HG02763 (cell line): ENCODE results near the gene CCDC33.

ENCODE experiments used
- ATAC-seq: cut with Tn5 transposase; IDR thresholded peaks from one replicate; pipeline ENCODE4 v1.9.1; 2021; ENCODE audit warnings: mild to moderate bottlenecking, moderate library complexity; ENCODE audit not compliant: unreplicated experiment

The CCDC33 gene

DNA sequence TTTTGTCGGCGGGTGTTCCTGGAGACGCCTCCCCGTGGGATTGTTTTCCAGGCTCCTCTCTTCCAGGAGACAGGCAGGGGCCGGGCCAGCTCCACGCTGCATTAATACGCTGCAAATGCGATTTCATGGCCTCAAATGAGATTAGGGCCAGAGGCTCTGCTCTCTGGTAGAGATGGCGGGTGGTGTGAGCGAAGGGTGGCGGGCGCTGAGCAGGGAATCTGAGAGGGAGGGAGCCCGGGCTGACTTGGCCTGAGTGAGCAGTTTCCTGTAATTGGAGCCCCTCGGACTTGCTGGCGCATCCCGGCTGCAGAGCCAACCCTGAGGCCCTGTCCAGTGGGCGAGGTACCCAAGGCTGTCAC, 7.4 kb upstream of the CCDC33 start:
- no peak for ATAC-seq

DNA sequence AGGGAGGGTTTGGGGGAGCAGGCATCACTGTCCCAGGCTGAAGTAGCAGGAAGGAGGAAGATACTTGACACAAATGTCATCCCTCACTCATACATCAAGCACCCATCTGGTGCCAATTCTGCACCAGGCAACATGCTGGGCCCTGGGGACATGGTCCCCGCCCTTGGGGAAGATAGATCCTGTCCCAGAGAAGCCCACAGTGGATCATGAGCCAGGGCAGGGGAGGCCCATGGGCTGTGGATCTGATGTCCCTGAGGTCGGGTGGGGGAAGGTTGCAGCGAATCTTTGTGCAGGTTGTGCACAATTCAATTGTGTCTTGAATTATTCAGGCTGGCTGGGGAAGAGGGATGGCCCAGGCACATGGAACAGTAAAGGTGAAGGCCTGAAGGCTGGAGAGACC, 6.4 kb upstream of the CCDC33 start:
- no peak for ATAC-seq

DNA sequence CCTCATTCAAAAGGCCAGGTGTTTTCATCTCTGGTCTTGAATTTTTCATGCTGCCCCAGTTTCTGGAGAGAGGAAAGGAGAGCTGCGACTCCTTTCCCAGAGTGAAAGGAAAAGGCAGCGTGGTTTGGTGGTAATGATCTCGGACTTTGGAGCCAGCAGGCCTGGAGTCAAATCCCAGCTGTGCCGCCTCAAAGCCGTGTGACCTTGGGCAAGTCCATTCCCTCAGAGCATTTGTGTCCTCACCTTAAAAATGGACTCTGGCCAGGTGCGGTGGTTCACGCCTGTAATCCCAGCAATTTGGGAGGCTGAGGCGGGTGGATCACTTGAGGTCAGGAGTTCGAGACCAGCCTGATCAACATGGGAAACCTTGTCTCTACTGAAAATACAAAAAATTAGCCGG, 4.7 kb upstream of the CCDC33 start:
- ATAC-seq: no peak

DNA sequence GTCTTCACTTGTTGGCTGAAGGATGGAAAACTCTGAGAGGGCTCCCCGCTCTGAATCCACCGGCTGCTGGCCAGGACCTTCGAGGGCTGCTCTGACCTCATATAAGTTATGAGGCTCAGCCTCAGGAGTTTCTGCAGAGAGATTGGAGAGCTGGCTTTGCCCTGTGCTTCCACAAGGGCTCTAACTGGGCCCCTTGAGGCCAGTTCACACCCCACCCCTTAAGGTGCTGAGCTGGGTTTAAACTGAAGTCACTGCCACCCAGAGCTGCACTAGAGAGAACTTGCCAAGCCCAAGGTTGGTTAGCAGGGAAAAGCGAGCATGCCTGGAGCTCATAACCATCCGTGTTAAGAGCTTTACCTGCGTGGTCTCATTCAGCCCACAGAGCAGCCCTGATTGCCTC, 2.8 kb upstream of the CCDC33 start:
- no peak for ATAC-seq

DNA sequence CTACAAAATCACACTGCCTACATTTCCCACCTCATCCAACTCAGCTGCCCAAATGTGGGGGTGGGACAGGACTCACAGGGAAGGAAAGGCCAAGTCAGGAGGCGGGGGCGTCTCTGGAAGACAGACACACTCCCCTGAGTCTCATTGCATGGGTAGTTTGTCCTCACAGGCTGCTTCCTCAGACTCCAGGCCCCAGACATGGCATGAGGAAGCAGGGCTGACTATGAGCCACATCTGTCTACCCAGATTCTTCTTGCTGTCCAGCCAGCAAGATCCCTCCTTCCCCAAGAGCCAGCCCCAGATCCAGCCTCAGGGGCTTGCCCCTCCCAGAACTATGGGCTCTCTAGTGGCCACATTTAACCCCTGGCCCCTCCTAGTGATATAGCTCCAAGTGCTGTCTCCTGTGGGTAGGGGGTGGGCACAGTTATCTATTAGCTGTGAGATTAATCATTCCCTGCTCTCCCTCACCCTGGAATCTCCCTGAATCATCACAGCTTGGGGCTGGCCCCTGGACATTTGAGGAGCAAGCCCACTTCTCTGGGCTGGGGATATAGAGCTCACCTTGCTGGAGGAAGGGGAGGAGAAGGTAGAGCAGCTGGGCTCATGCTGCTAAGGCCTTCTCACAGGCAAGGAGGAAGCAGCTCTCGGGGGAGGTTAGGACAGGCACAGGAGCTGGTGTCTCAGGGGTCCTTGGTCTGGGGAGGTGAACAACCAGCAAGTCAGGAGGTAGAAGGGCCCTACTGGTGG, 2.1 kb upstream of the CCDC33 start:
- no peak for ATAC-seq

DNA sequence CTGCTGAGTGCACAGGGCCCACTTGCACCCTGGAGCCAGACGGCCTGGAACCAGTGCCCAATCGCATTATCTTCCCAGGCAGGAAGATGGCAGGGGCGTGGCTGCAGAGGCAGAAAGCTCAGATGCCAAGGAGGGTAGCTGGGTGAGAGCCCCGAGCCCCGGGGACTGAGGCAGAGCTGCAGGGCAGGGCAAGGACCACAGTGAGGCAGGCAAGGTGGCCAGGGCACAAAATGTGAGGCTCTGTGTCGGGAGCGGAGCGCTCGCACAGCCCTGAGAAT, 1.6 kb upstream of the CCDC33 start:
- no peak for ATAC-seq

DNA sequence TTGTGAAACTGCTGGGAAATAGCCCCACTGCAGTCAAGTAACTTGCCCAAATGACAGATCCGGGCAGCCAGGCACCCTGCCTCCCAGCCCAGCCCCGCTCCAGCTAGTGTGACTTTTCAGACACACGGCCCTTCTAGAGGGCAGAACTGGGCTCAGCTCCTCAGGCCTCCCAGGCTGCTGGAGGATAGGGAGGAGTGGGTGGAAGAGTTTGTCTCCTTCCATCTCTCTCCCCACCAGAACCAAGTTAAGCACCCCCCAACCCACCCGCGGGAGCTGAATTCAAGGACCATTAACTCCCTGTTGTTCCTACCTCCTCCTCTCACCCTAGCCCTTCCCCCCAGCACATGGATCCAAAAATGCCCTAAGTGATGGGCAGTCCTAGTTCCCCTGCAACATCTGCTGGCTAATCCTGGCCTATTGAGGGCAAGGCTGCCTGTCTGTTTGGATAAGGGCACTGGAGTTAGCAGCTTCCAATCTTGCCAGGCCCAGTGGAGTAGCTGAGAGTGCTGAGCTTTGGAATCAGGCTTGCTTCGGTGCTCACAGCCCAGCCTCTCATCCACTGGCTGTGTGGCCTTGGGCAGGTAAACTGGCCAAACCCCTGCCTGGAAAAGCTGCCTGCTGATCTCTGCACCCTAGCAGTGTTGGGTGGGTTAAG, 3.1 kb downstream of the CCDC33 start:
- ATAC-seq: no peak

DNA sequence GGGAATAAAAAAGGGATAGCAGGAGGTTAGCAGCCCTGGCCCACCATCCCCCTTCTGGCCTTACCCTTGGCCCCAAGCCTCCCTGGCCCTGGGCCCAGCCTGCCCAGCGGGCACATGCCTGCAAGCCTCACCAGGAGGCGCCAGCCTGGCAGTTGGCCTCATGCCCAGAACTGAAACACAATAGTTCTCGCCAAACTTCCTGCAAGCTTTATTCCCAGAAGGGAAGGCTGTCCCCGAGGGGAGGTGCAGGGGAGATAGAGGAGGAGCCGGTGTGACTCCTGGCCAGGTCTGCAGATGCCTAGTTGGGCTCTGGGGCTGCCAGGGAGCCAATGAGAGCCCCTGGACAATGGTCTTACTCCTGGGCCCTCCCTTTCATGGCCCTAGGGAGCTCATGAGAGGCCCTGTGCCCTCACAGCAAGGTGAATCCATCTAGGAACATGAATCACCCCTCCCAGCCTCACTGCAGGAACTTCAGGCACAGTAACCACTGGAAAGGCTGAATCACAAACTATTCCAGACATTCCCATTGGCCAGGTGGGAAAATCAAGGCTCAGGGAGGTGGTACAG, 4.0 kb downstream of the CCDC33 start:
- no peak for ATAC-seq

DNA sequence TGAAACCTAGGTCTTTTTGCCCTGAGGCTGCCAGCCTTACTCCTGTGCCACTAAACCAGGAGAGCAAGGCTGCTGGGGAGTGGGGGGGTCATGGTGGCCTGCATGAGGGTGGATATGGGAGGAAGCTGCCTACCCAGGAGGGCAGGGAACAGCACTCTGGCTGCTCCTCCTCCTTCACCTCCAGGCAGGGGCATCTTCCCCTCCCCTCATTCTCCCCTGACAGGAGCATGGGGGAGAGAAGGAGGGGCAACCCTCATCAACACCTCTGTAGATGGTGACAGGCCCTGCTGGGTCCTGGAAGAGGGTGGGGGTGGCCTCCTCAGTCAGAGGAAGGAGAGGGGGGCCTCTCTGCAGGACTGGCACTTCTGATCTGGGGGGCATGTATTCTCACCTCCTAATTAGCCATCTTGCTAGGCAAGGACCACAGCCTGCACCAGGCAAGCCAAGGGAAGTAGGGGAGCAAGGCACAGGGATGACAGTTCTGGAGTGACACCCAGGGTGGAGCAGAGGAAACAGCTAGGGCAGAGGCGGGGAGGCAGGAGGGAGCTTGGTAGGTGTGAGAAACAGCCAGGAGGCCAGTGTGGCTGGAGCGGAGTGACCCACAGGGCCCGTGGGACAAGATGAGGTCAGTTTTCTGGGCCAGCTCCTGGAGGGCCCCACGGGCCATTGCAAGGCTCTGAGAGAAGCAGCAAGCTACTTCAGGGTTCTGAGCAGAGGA, 4.9 kb downstream of the CCDC33 start:
- ATAC-seq: no peak

DNA sequence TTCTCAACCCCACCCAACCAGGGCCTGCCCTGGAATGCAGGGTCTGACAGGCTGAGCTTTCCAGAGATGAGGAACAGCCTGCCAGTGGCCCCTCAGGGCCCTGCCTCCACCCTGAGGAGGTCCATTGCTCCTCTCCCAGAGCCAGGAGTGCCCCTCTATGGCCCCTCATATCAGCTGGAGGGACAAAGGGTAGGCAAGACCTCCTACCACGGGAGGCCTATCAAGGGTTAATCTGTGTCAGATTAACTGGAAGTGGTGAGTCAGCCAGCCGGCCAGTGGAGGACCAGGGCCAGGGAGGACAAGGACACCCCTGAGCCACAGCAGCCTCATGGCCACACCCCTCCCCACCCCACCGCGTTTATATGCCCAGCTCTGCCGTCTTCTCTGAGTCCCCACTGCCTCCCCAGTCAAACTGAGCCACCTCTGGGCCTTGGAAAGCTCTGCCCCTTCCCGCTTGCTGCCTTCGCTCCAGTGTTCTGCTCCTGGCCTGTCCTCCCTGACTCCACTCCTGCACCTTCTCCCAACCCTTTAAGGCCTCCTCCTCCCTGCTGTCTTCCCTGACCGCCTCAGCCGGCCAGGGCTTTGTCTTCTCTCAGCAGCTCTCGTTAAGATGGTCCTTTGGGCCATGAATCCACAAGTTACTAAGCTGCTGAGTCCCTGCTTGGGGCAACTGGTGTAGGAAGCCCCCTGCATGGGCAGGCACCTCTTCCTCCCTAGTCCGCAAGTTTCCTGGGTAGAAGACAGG, 6.5 kb downstream of the CCDC33 start:
- ATAC-seq: no peak

DNA sequence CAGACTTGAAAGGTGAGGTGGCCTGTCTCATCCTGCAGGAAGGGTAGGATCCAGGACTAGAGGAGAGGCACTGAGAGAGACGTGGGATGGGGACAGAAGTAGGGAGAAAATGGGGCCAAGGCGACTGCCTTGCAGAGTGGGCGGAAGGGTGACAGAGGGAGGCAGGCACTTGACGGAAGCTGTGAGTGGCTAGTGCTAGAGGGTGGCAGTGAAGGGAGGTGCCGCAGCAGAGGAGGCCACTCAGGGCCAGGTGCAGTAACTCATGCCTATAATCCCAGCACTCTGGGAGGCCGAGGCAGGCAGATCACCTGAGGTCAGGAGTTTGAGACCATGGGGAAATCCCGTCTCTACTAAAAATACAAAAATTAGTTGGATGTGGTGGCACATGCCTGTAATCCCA, 7.3 kb downstream of the CCDC33 start:
- no peak for ATAC-seq

DNA sequence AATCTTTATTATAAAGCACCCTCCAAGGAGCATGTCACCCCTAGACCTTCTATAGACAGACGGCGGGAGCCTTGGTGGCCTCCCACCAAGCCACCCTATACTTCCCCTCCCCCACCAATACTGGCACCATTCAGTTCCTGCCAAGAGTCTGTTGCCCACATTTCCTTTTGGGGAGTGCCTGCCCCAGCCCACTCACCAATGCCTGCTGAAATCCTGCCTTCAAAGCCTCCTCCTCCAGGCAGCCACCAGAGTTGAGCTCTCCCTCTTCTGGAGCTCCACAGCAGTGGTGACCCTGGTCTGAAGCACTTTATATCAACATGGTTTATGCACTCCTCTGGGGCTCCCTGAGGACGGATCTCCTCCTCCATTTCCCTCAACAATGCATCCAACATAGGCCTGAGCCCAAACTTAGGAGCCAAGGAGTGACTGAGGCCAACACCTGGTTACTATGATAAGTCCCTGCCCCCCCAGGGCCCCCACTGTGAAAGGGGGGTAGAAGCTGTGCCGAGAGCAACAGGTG, 8.8 kb downstream of the CCDC33 start:
- ATAC-seq: no peak

DNA sequence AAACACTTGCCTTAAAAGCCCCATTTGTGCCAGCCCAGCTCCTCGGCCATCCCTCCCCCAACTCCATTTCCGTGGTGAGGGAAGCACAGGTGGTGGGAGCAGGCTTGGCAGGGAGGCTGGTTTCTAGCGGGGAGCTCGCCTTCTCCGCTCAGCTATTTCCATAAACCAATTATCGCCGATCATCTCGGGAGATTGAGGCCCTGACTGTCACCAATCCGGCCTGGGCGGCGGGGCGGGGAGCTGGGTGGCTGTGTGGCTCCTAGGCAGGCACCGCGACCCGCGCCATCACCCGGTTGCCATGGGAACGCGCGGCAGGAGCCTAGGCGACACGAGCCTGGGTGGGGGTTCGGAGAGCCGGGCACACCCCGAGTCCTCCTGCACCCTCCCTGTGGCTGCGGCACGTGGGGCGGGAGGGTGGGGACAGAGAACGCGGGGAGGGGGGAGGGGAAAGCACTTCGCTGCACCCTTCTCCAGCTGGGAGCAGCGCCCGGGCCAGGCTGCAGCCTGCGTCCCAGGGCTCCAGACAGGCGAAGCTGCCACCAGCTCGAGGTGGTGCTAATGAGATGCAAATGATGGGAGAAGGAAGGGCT, 9.3 kb downstream of the CCDC33 start:
- no peak for ATAC-seq

DNA sequence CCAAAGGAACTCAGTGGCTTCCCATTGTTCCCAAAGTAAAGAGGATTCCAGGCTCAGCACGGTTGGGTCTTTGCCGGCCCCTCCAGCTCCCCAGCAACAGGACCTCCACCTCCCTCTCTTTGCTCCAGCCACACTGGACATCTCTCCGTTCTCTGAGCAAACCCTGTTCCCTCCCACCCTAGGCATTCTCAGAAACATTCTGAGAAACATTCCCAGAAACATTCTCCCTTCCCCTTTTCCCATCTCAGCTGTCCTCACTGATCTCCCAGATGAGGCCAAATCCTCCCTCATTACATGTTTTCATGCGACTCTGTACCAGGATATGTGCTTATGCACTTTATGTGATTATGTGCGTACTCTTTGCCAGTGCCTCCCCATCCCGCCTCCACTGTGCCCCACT, 14.1 kb downstream of the CCDC33 start:
- no peak for ATAC-seq

DNA sequence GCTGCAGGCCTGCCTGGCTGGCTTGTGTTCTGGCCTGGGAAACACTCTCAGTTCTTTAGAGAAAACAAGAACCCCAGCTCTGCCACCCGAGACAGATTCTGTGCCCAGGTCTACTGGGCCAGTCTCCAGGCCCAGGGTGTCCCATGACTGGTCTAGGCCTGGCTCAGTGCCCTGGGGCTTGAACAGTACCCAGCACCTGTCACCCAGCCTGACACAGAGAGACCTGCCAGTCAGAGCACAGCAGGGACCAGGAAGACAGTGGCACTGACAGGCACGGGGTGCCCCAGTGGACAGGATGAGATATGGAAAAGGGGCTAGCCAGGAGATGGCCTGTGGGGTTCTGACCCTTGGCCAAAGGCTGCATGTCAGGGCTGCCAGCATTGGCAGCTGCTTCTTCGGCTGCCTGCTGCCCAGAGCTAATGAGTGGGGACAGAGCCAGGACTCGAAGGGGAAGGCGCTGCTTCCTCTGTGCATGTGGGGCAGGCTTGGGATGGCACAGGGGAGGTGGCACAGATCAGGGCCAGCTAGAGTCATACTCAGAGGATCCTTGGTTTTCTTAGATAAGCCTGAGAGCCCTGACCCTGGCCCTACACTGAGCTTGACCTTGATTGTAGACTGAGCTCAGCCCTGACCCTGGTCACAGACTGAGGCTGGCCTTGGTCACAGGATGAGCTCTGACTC, 15.1 kb downstream of the CCDC33 start:
- ATAC-seq: no peak

DNA sequence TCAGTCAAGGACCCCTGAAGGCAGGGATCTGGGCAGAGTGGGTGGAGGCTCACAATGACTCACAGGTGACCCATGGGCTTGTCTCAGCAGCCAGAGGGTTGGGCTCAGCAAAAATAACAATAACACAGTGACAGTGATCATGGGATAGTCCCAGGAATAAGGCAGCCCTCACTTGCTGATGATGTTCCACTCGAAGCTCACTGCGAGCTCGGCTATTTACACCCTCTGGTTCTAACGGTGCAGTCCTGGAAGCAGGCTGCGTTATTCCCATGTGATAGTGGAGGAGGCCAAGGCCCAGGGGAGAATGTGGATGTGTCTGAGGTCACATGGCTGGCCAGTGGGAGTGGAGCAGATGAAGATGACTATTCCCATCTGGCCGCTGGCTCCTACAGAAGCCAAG, 16.2 kb downstream of the CCDC33 start:
- no peak for ATAC-seq

DNA sequence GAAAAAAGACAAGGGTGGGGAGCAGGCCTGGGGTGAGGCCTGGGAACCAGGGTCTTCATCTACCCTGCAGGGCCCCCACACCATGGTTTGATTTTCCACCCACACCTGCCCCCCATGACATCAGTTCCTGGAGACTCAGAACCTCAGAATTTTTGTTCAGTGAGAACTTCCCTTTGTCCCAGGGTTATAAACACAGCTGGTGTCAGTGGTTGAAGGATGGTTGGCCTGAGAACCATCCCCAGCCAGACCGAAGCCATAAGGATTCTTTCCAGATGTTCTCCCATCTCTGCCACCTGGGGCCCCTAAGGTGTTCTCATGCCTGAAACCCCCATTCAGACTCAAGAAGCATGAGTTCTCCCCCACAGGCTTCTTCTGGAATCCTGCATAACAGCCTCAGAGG, 16.6 kb downstream of the CCDC33 start:
- no peak for ATAC-seq

DNA sequence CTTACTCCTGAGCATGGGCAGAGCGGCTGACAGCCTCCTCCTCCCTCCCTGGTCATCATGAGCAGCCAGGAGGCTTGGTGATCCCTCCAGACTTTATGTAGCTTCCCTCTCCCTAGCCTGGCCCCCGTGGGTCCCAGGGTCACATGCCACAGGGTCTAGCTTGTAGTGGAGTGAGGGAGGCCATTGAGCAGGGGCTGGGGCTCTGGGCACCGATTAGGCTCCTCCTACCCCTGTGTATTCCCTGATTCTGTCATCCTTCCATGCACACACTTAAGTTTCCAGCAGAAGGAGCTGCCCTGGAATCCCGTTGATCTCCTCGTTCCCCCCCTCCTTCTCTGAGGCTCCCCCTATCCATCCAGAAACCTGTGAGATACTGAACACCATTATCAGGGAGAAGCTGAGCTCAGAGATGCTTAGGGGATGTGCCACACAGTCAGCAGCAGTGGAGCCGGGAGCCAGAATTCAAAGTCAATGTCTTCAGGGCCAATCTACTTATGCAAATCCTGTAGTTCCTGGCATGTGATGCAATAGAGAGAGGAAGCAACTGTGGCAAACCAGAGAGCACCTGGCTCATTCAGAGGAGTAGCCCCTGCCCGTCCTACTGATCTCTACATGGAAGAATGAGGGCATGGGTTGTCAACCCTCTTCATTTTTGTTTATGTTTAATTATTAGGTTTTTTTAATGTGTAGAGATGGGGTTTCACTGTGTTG, 17.2 kb downstream of the CCDC33 start:
- ATAC-seq: no peak

DNA sequence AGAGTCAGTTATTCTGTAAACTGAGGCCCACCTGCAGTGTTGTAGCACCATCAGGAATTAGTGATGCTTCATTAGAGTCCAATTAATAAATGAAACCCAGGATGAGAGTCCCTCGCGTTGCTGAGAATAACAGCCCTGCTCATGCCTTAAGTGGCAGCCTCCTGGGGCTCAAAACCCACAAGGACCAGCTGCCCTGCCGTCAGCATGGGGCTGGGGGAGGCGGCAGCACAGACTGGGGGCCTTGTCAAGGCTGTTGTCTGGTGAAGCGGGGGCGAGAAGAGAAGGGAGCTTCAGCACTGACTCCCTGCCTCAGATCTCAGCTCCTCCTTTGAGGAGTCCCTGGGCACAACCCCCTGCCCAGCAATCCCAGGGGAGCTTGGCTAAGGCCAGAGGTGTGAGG, 21.0 kb downstream of the CCDC33 start:
- ATAC-seq: no peak

DNA sequence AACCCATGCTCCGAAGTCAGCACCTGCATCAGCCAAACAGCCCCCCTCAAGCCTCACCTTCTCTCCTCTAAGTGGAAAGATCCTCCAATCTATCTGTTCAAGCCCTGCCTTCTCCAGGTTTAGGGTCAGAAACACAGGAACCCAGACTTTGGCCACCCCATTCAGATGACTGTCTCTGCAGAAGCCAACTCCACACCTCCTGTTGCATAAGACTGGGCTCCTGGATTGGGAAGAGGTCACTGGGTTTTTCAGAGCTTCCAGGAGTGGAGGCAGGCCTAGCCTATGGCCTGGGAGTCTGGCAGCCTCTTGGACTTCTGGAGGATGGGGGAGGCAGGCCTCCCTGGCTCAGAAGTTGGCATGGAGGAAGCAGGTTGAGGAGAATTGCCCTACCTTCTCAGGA, 21.5 kb downstream of the CCDC33 start:
- no peak for ATAC-seq
